BLaER1 treated with 17β-estradiol and CSF1 and Interleukin-3, amounts not matched to agents 10 nM and 100 nM (cell line): ENCODE results near the gene CKS2.

Experiments used
- H3K27ac ChIP-seq, 11 experiments: shearing (Covaris generic); formaldehyde crosslinking; 2 replicates each; pipeline ENCODE4 v1.8.1; 2022
- H3K27me3 ChIP-seq, 11 experiments: shearing (Covaris generic); formaldehyde crosslinking; 2 replicates each; pipeline ENCODE4 v1.8.1; 2022
- H3K36me3 ChIP-seq, 11 experiments: shearing (Covaris generic); formaldehyde crosslinking; 2 replicates each; pipeline ENCODE4 v1.8.1; 2022
- H3K4me1 ChIP-seq, 10 experiments: shearing (Covaris generic); formaldehyde crosslinking; 2 replicates each; pipeline ENCODE4 v1.8.1; 2022
- H3K4me2 ChIP-seq, 11 experiments: shearing (Covaris generic); formaldehyde crosslinking; 2 replicates each; pipeline ENCODE4 v1.8.1; 2022
- H3K4me3 ChIP-seq, 10 experiments: shearing (Covaris generic); formaldehyde crosslinking; 2 replicates each; pipeline ENCODE4 v1.8.1; 2022
- H3K9ac ChIP-seq, 11 experiments: shearing (Covaris generic); formaldehyde crosslinking; 2 replicates each; pipeline ENCODE4 v1.8.1; 2022
- H3K9me3 ChIP-seq, 11 experiments: shearing (Covaris generic); formaldehyde crosslinking; replicated peaks in 1 of 11; 2 replicates each; pipeline ENCODE4 v1.8.1; 2022
- H4K20me1 ChIP-seq, 11 experiments: shearing (Covaris generic); formaldehyde crosslinking; 2 replicates each; pipeline ENCODE4 v1.8.1; 2022
- Cebpa-rat ChIP-seq, 11 experiments: shearing (Covaris generic); IDR thresholded peaks; 2 replicates each; pipeline ENCODE4 v1.8.1; 2022

CKS2 gene

GRCh38 chr9:89305868-89306267, 5.1 kb upstream of the CKS2 start:
- no peak overlapping the region for H3K9ac ChIP-seq
- no peak for TF ChIP-seq Cebpa-rat (IDR thresholded peaks at IDR 0.05)
- no peak overlapping the region for H3K4me3 ChIP-seq
- H4K20me1 ChIP-seq, result no peaks in the 10 kb centered on the region
- H3K9me3 ChIP-seq, result no peaks in the 10 kb centered on the region
- H3K4me1 ChIP-seq, result peaks cover 8 to 18% (median 14%) of the 10 kb centered on the region in 10 experiments
- H3K4me2 ChIP-seq, result peak overlapping the region in 3 of 11 experiments; percentile 0 to 14 (median 0); a peak in 1 of 22 replicates
- H3K36me3 ChIP-seq, result peaks cover 0 to 3% (median 0%) of the 10 kb centered on the region in 11 experiments; a peak in 3 of 22 replicates
- no peaks in the 10 kb centered on the region for H3K27me3 ChIP-seq
- no peak overlapping the region for H3K27ac ChIP-seq

GRCh38 chr9:89309166-89309565, 1.8 kb upstream of the CKS2 start:
- TF ChIP-seq Cebpa-rat (IDR thresholded peaks at IDR 0.05), result no peak
- Histone ChIP-seq H3K9ac (no peak overlapping the region; a peak in 1 of 22 replicates), H3K27me3 (no peaks in the 10 kb centered on the region), H3K36me3 (peaks cover 0 to 21% (median 11%) of the 10 kb centered on the region in 11 experiments; a peak in 11 of 22 replicates), H3K4me1 (peaks cover 15 to 31% (median 24%) of the 10 kb centered on the region in 10 experiments), H3K9me3 (no peaks in the 10 kb centered on the region), H3K27ac (peak overlapping the region in 8 of 11 experiments; percentile 98 to 100 (median 99); a peak in 11 of 22 replicates), H3K4me3 (peak overlapping the region in 2 of 10 experiments; percentile 74 to 89; a peak in 2 of 20 replicates), H4K20me1 (peaks cover 0 to 29% (median 28%) of the 10 kb centered on the region in 11 experiments; a peak in 17 of 22 replicates), H3K4me2 (peak overlapping the region; percentile 70 to 90 (median 83))

- Histone ChIP-seq H3K4me1 (peaks cover 21 to 38% (median 30%) of the 10 kb centered on the region in 10 experiments), H3K9ac (peak overlapping the region; percentile 94 to 100 (median 97)), H3K27ac (peak overlapping the region; percentile 97 to 100 (median 99)), H3K27me3 (no peaks in the 10 kb centered on the region), H3K9me3 (no peaks in the 10 kb centered on the region), H4K20me1 (peaks cover 0 to 36% (median 35%) of the 10 kb centered on the region in 11 experiments; a peak in 17 of 22 replicates), H3K4me2 (peak overlapping the region; percentile 70 to 90 (median 83)), H3K4me3 (peak overlapping the region; percentile 62 to 89 (median 73)), H3K36me3 (peaks cover 0 to 28% (median 18%) of the 10 kb centered on the region in 11 experiments; a peak in 17 of 22 replicates)
- TF ChIP-seq Cebpa-rat (IDR thresholded peaks at IDR 0.05), result no peak
Observed at GRCh38 chr9:89309608-89310474, 1.2 kb upstream of the CKS2 start.

- no peak for TF ChIP-seq Cebpa-rat (IDR thresholded peaks at IDR 0.05)
- Histone ChIP-seq H3K4me1 (peaks cover 25 to 44% (median 35%) of the 10 kb centered on the region in 10 experiments), H3K27ac (peak overlapping the region; percentile 63 to 100 (median 93)), H3K27me3 (no peaks in the 10 kb centered on the region), H3K9me3 (no peaks in the 10 kb centered on the region), H3K9ac (peak overlapping the region; percentile 91 to 98 (median 95)), H3K4me2 (peak overlapping the region; percentile 75 to 100 (median 93)), H4K20me1 (peaks cover 0 to 42% (median 39%) of the 10 kb centered on the region in 11 experiments; a peak in 17 of 22 replicates), H3K36me3 (peaks cover 6 to 45% (median 33%) of the 10 kb centered on the region in 11 experiments; a peak in 21 of 22 replicates), H3K4me3 (peak overlapping the region; percentile 80 to 98 (median 88))
Observed at GRCh38 chr9:89311346-89312221, 589 bp downstream of the CKS2 start.

GRCh38 chr9:89312222-89312571, 1.2 kb downstream of the CKS2 start:
- Histone ChIP-seq H3K27ac (peak overlapping the region; percentile 63 to 100 (median 93)), H3K4me3 (peak overlapping the region; percentile 80 to 98 (median 88)), H3K4me1 (peaks cover 30 to 50% (median 41%) of the 10 kb centered on the region in 10 experiments), H4K20me1 (peaks cover 0 to 42% (median 39%) of the 10 kb centered on the region in 11 experiments; a peak in 17 of 22 replicates), H3K9ac (peak overlapping the region; percentile 91 to 98 (median 95)), H3K27me3 (no peaks in the 10 kb centered on the region), H3K4me2 (peak overlapping the region; percentile 75 to 100 (median 93)), H3K36me3 (peaks cover 12 to 51% (median 39%) of the 10 kb centered on the region in 11 experiments; a peak in 21 of 22 replicates), H3K9me3 (no peaks in the 10 kb centered on the region)
- TF ChIP-seq Cebpa-rat (IDR thresholded peaks at IDR 0.05), result no peak

- Histone ChIP-seq H3K27me3 (no peaks in the 10 kb centered on the region), H3K36me3 (peaks cover 13 to 60% (median 48%) of the 10 kb centered on the region in 11 experiments; a peak in 21 of 22 replicates), H3K4me1 (peaks cover 39 to 57% (median 49%) of the 10 kb centered on the region in 10 experiments), H3K9ac (peak overlapping the region; percentile 91 to 98 (median 95)), H3K4me3 (peak overlapping the region; percentile 80 to 98 (median 88); a peak in 19 of 20 replicates), H4K20me1 (peaks cover 0 to 42% (median 39%) of the 10 kb centered on the region in 11 experiments; a peak in 17 of 22 replicates), H3K4me2 (peak overlapping the region; percentile 75 to 100 (median 93)), H3K9me3 (no peaks in the 10 kb centered on the region), H3K27ac (peak overlapping the region; percentile 45 to 100 (median 93); a peak in 18 of 22 replicates)
- no peak for TF ChIP-seq Cebpa-rat (IDR thresholded peaks at IDR 0.05)
Observed at GRCh38 chr9:89313842-89314241, 2.8 kb downstream of the CKS2 start.

- Histone ChIP-seq H3K9ac (peak overlapping the region; percentile 91 to 98 (median 95); a peak in 21 of 22 replicates), H4K20me1 (peaks cover 0 to 49% (median 39%) of the 10 kb centered on the region in 11 experiments; a peak in 17 of 22 replicates), H3K4me2 (peak overlapping the region; percentile 75 to 100 (median 93)), H3K27ac (peak overlapping the region; percentile 20 to 100 (median 91); a peak in 17 of 22 replicates), H3K36me3 (peaks cover 13 to 65% (median 49%) of the 10 kb centered on the region in 11 experiments; a peak in 21 of 22 replicates), H3K27me3 (no peaks in the 10 kb centered on the region), H3K9me3 (no peaks in the 10 kb centered on the region), H3K4me3 (peak overlapping the region in 9 of 10 experiments; percentile 80 to 98 (median 89); a peak in 15 of 20 replicates), H3K4me1 (peaks cover 35 to 56% (median 48%) of the 10 kb centered on the region in 10 experiments)
- TF ChIP-seq Cebpa-rat (IDR thresholded peaks at IDR 0.05), result no peak
Observed at GRCh38 chr9:89314955-89315354, 4.0 kb downstream of the CKS2 start.

- TF ChIP-seq Cebpa-rat (IDR thresholded peaks at IDR 0.05), result no peak
- Histone ChIP-seq H3K9ac (no peak overlapping the region; a peak in 1 of 22 replicates), H4K20me1 (peaks cover 0 to 50% (median 39%) of the 10 kb centered on the region in 11 experiments; a peak in 17 of 22 replicates), H3K4me2 (peak overlapping the region in 4 of 11 experiments; percentile 7 to 93 (median 17); a peak in 6 of 22 replicates), H3K27ac (0 out of 22 replicates have a peak overlapping the region, but pooled peaks of 1 of the 11 experiments have one; percentile 7), H3K27me3 (no peaks in the 10 kb centered on the region), H3K4me1 (peaks cover 41 to 60% (median 52%) of the 10 kb centered on the region in 10 experiments), H3K4me3 (no peak overlapping the region), H3K9me3 (no peaks in the 10 kb centered on the region), H3K36me3 (peaks cover 13 to 70% (median 54%) of the 10 kb centered on the region in 11 experiments; a peak in 21 of 22 replicates)
Observed at GRCh38 chr9:89315482-89315881, 4.5 kb downstream of the CKS2 start.
